Large intestine (tissue), 1 donor: ENCODE data around the gene CHD1L. TPM values are rescaled to one million over a fixed set of nuclear protein-coding genes. Genes with fewer than 3 reads are reported as not detected.

ENCODE experiments used
- polyA plus RNA-seq: library from polyadenylated mRNA; unstranded; fragments of 120-200 nt; gene quantifications from one replicate; pipeline ENCODE4 v1.2.1, GENCODE V29; 2013

Gene CHD1L
- polyA plus RNA-seq, 1 donor = 37.1 TPM

Other genes starting within 250 kb of the CHD1L start
- 35.2 TPM for gene PRKAB2, start 70.2 kb upstream of the CHD1L start, polyA plus RNA-seq
- 15.8 TPM for gene FMO5, start 17.3 kb upstream of the CHD1L start, polyA plus RNA-seq